ENCODE results near the gene PLXDC2. TPM values are rescaled to one million over a fixed set of nuclear protein-coding genes. Genes with fewer than 3 reads are reported as not detected.
A peak's percentile ranks its signal among the peaks of the same experiment; 100 is the strongest.

The PLXDC2 gene
- total and polyA plus RNA-seq, 2 donors (not counting 1 experiment from before 2014, with no cell fraction given), result 4.2 to 5.1 TPM

DNA sequence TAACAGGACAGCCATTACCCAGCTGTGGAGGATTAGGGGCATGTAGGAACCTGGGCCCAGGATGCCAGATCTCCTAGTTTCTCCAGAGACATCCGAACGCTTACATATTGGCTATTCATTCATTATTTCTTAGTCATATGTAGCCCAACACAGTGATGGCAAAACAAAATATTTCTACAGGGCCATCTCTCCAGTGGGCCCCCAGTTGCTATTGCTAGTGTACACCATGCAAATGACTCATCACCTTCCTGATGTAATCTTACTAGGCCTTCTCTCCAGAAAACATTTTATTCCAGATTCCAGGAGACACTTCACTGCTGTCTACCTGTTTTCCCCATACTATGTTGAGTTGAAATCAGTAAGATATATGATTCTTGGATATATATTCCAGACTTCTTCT lies 201.7 kb downstream of the PLXDC2 start:
- Histone ChIP-seq H3K4me2 (ENCODE audit: extremely low read depth, insufficient read depth, low read length) (no peak overlapping the region), H3K36me3 (ENCODE audit: control insufficient read depth, insufficient read depth, low read length) (no peaks in the 10 kb centered on the region), H4K20me1 (ENCODE audit: control insufficient read depth, extremely low read depth, insufficient read depth, low read length) (no peaks in the 10 kb centered on the region), H3K4me3 (replicated peaks in 1 of 4; ENCODE audit: control extremely low read depth in 1 of 4, insufficient read depth in 1 of 4, low read depth in 3 of 4, low read length in 4 of 4) (no peak overlapping the region), H3K9ac (ENCODE audit: insufficient read depth, low read length) (no peak overlapping the region), H2AFZ (ENCODE audit: low read length) (no peak overlapping the region), H3K79me2 (ENCODE audit: control insufficient read depth, insufficient read depth, low read length) (no peaks in the 10 kb centered on the region), H3K27me3 (ENCODE audit: control insufficient read depth, insufficient read depth, low read length) (no peaks in the 10 kb centered on the region), H3K27ac (ENCODE audit: insufficient read depth, low read length) (no peak overlapping the region), H3K9me3 (ENCODE audit: control insufficient read depth, insufficient read depth, low read depth, low read length) (no peaks in the 10 kb centered on the region), H3K4me1 (ENCODE audit: control insufficient read depth, extremely low read depth, insufficient read depth, low read length) (no peaks in the 10 kb centered on the region)
- DNase-seq (ENCODE audit: low read depth in 2 of 2), result peak; percentile 28 to 62
- TF ChIP-seq, protein P1, sequence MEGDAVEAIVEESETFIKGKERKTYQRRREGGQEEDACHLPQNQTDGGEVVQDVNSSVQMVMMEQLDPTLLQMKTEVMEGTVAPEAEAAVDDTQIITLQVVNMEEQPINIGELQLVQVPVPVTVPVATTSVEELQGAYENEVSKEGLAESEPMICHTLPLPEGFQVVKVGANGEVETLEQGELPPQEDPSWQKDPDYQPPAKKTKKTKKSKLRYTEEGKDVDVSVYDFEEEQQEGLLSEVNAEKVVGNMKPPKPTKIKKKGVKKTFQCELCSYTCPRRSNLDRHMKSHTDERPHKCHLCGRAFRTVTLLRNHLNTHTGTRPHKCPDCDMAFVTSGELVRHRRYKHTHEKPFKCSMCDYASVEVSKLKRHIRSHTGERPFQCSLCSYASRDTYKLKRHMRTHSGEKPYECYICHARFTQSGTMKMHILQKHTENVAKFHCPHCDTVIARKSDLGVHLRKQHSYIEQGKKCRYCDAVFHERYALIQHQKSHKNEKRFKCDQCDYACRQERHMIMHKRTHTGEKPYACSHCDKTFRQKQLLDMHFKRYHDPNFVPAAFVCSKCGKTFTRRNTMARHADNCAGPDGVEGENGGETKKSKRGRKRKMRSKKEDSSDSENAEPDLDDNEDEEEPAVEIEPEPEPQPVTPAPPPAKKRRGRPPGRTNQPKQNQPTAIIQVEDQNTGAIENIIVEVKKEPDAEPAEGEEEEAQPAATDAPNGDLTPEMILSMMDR (conservative IDR thresholded peaks at IDR 0.05 in 1 of 2, IDR thresholded peaks at IDR 0.05 in 1 of 2; ENCODE audit: low read depth in 1 of 2, low read length in 2 of 2), result no peak
- TF ChIP-seq EZH2 (IDR thresholded peaks at IDR 0.05; ENCODE audit: low read length, missing control alignments), result no peak

DNA sequence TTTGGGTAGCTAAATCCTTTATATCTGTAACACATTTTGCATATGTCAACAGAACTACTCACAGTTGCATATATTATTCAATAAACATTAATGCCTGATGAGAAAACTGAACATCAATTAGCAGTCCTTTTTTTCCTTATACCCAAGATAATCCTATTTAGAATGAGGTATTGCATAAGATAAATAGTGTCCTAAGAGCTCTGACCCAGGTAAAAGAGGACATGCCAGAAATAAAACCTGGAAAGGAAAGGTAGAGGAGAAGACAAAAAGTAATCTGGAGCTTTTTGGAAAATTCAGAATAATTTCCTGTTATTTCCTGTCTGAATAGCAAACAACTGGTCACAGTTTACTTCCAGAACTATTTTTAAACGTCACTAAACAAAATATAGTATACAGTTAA lies 204.4 kb downstream of the PLXDC2 start:
- Histone ChIP-seq H3K79me2 (ENCODE audit: control insufficient read depth, insufficient read depth, low read length) (no peaks in the 10 kb centered on the region), H3K27me3 (ENCODE audit: control insufficient read depth, insufficient read depth, low read length) (no peaks in the 10 kb centered on the region), H2AFZ (ENCODE audit: low read length) (no peak overlapping the region), H4K20me1 (ENCODE audit: control insufficient read depth, extremely low read depth, insufficient read depth, low read length) (no peaks in the 10 kb centered on the region), H3K9me3 (ENCODE audit: control insufficient read depth, insufficient read depth, low read depth, low read length) (no peaks in the 10 kb centered on the region), H3K9ac (ENCODE audit: insufficient read depth, low read length) (no peak overlapping the region), H3K4me1 (ENCODE audit: control insufficient read depth, extremely low read depth, insufficient read depth, low read length) (no peaks in the 10 kb centered on the region), H3K4me3 (replicated peaks in 1 of 4; ENCODE audit: control extremely low read depth in 1 of 4, insufficient read depth in 1 of 4, low read depth in 3 of 4, low read length in 4 of 4) (no peak overlapping the region), H3K36me3 (ENCODE audit: control insufficient read depth, insufficient read depth, low read length) (no peaks in the 10 kb centered on the region), H3K27ac (ENCODE audit: insufficient read depth, low read length) (no peak overlapping the region), H3K4me2 (ENCODE audit: extremely low read depth, insufficient read depth, low read length) (no peak overlapping the region)
- TF ChIP-seq, protein P1 (conservative IDR thresholded peaks at IDR 0.05 in 1 of 2, IDR thresholded peaks at IDR 0.05 in 1 of 2; ENCODE audit: low read depth in 1 of 2, low read length in 2 of 2), result no peak
- TF ChIP-seq EZH2 (IDR thresholded peaks at IDR 0.05; ENCODE audit: low read length, missing control alignments), result no peak
- DNase-seq (ENCODE audit: low read depth in 2 of 2), result no peak

DNA sequence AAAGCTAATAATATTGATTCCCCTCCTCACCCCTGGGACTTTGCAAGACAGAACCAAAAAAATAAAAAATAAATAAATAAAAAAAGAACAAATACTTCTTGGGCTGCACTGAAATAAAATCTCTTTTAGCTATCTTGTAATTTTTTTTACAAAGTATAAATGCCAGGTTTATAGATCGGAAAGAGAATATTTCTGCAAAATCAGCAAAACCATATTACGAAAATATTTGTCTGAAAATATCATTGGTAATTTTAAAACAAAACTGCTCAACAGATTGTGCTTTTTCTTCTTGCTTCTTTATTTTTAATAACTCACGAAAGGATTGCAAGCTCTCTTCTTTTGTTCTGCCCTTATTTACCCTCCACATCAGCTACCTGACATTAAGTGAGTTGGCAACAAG lies 213.3 kb downstream of the PLXDC2 start:
- H3K79me2 ChIP-seq (ENCODE audit: control insufficient read depth, insufficient read depth, low read length), result no peaks in the 10 kb centered on the region
- TF ChIP-seq EZH2 (IDR thresholded peaks at IDR 0.05; ENCODE audit: low read length, missing control alignments), result no peak
- TF ChIP-seq, protein P1 (conservative IDR thresholded peaks at IDR 0.05 in 1 of 2, IDR thresholded peaks at IDR 0.05 in 1 of 2; ENCODE audit: low read depth in 1 of 2, low read length in 2 of 2), result no peak
- H3K27me3 ChIP-seq (ENCODE audit: control insufficient read depth, insufficient read depth, low read length), result no peaks in the 10 kb centered on the region
- H2AFZ ChIP-seq (ENCODE audit: low read length), result no peak overlapping the region
- H3K4me1 ChIP-seq (ENCODE audit: control insufficient read depth, extremely low read depth, insufficient read depth, low read length), result no peaks in the 10 kb centered on the region
- no peak overlapping the region for H3K4me3 ChIP-seq (replicated peaks in 1 of 4; ENCODE audit: control extremely low read depth in 1 of 4, insufficient read depth in 1 of 4, low read depth in 3 of 4, low read length in 4 of 4)
- H3K36me3 ChIP-seq (ENCODE audit: control insufficient read depth, insufficient read depth, low read length), result no peaks in the 10 kb centered on the region
- no peak overlapping the region for H3K9ac ChIP-seq (ENCODE audit: insufficient read depth, low read length)
- no peak overlapping the region for H3K4me2 ChIP-seq (ENCODE audit: extremely low read depth, insufficient read depth, low read length)
- H3K27ac ChIP-seq (ENCODE audit: insufficient read depth, low read length), result no peak overlapping the region
- H3K9me3 ChIP-seq (ENCODE audit: control insufficient read depth, insufficient read depth, low read depth, low read length), result no peaks in the 10 kb centered on the region
- H4K20me1 ChIP-seq (ENCODE audit: control insufficient read depth, extremely low read depth, insufficient read depth, low read length), result no peaks in the 10 kb centered on the region
- DNase-seq (ENCODE audit: low read depth in 2 of 2), result no peak
